Neural crest cell (in vitro differentiated cells): Measurements from ENCODE around the gene PRR5L. TPM values are rescaled to one million over a fixed set of nuclear protein-coding genes. Genes with fewer than 3 reads are reported as not detected.
A peak's percentile ranks its signal among the peaks of the same experiment; 100 is the strongest.

Experiments used
- DNase-seq: peaks from one replicate; pipeline ENCODE4 v3.0.0; 2021; ENCODE audit warnings: low read depth, mixed read lengths, low spot score
- H3K27ac Mint-ChIP-seq: one replicate; pipeline ENCODE4 v1.8.0; 2021; ENCODE audit warnings: mild to moderate bottlenecking, mixed read lengths; ENCODE audit not compliant: unreplicated experiment
- H3K27me3 Mint-ChIP-seq: 2 replicates; pipeline ENCODE4 v1.8.0; 2021; ENCODE audit warnings: low read depth, mild to moderate bottlenecking, mixed read lengths
- H3K36me3 Mint-ChIP-seq: 2 replicates; pipeline ENCODE4 v1.8.0; 2021; ENCODE audit warnings: low read depth, mild to moderate bottlenecking, mixed read lengths
- H3K4me1 Mint-ChIP-seq: 2 replicates; pipeline ENCODE4 v1.8.0; 2021; ENCODE audit warnings: mixed read lengths
- H3K4me3 Mint-ChIP-seq: one replicate; pipeline ENCODE4 v1.8.0; 2021; ENCODE audit warnings: mild to moderate bottlenecking, mixed read lengths
- H3K9me3 Mint-ChIP-seq: 2 replicates; pipeline ENCODE4 v1.8.0; 2021; ENCODE audit warnings: mixed read lengths
- CTCF ChIP-seq: fragments of 200-600 bp; sonication (generic); conservative IDR thresholded peaks from 2 replicates; pipeline ENCODE4 v1.5.0; 2021; ENCODE audit warnings: antibody characterized with exemption, mild to moderate bottlenecking
- total RNA-seq: library from RNA; stranded (reverse); gene quantifications from 2 replicates; pipeline ENCODE4 v1.2.1, GENCODE V29; 2021

Gene PRR5L
- total RNA-seq, 1 donor from 2014 or later, result 6.6 TPM

- H3K4me1 Mint-ChIP-seq, result peaks cover 16% of the 10 kb centered on the region
- peaks cover 5% of the 10 kb centered on the region for H3K36me3 Mint-ChIP-seq
- no peak for TF ChIP-seq CTCF
- no peaks in the 10 kb centered on the region for H3K9me3 Mint-ChIP-seq
- H3K4me3 Mint-ChIP-seq, result no peak overlapping the region
- no peaks in the 10 kb centered on the region for H3K27me3 Mint-ChIP-seq
- no peak overlapping the region for H3K27ac Mint-ChIP-seq
- DNase-seq, result no peak
Observed at GRCh38 chr11:36399745-36400144, 103.7 kb downstream of the PRR5L start.

GRCh38 chr11:36400766-36401455 lies 104.8 kb downstream of the PRR5L start:
- peak overlapping the region; percentile 71 for H3K27ac Mint-ChIP-seq
- no peaks in the 10 kb centered on the region for H3K27me3 Mint-ChIP-seq
- peaks cover 16% of the 10 kb centered on the region for H3K4me1 Mint-ChIP-seq
- no peaks in the 10 kb centered on the region for H3K9me3 Mint-ChIP-seq
- H3K36me3 Mint-ChIP-seq, result peaks cover 5% of the 10 kb centered on the region
- no peak for DNase-seq
- TF ChIP-seq CTCF, result no peak
- H3K4me3 Mint-ChIP-seq, result no peak overlapping the region

GRCh38 chr11:36402568-36403170 lies 106.6 kb downstream of the PRR5L start:
- H3K9me3 Mint-ChIP-seq, result no peaks in the 10 kb centered on the region
- peak overlapping the region; percentile 35 for H3K27ac Mint-ChIP-seq
- no peak overlapping the region for H3K4me3 Mint-ChIP-seq
- no peaks in the 10 kb centered on the region for H3K27me3 Mint-ChIP-seq
- H3K4me1 Mint-ChIP-seq, result peaks cover 16% of the 10 kb centered on the region
- peaks cover 5% of the 10 kb centered on the region for H3K36me3 Mint-ChIP-seq
- DNase-seq, result no peak
- TF ChIP-seq CTCF, result no peak

- Mint-ChIP-seq H3K27ac (no peak overlapping the region), H3K36me3 (peaks cover 2% of the 10 kb centered on the region), H3K4me3 (no peak overlapping the region), H3K4me1 (peaks cover 9% of the 10 kb centered on the region), H3K27me3 (no peaks in the 10 kb centered on the region), H3K9me3 (no peaks in the 10 kb centered on the region)
- TF ChIP-seq CTCF, result no peak
- no peak for DNase-seq
Observed at GRCh38 chr11:36403661-36404060, 107.6 kb downstream of the PRR5L start.

GRCh38 chr11:36404831-36405230 lies 108.7 kb downstream of the PRR5L start:
- Mint-ChIP-seq H3K4me3 (no peak overlapping the region), H3K9me3 (no peaks in the 10 kb centered on the region), H3K27me3 (no peaks in the 10 kb centered on the region), H3K36me3 (peaks cover 5% of the 10 kb centered on the region), H3K4me1 (peaks cover 5% of the 10 kb centered on the region), H3K27ac (no peak overlapping the region)
- DNase-seq, result no peak
- no peak for TF ChIP-seq CTCF
